WTC11 (cell line): ENCODE data around the gene NPAS1. TPM values are rescaled to one million over a fixed set of nuclear protein-coding genes. Genes with fewer than 3 reads are reported as not detected.

Source experiments
- ATAC-seq: fragments of 200-7000 bp; cut with Tn5 transposase; 2 replicates; pipeline ENCODE4 v1.10.0; 2021; ENCODE audit warnings: mild to moderate bottlenecking, moderate library complexity
- CTCF ChIA-PET: fragments of 300-600 bp; sonication (Branson Sonifier 250); formaldehyde crosslinking; loops from one replicate; lab custom pipeline; 2021; ENCODE audit warnings: antibody characterized with exemption; lab: Charles Lee
- POLR2A ChIA-PET: fragments of 350-600 bp; sonication (Branson Sonifier 250); formaldehyde crosslinking; loops from one replicate; lab custom pipeline; 2021; ENCODE audit warnings: antibody characterized with exemption; lab: Charles Lee
- DNase-seq: peaks from one replicate; pipeline ENCODE4 v3.0.0; 2021; ENCODE audit warnings: low spot score
- H3K27ac Mint-ChIP-seq: 2 replicates; pipeline ENCODE4 v1.8.0; 2021; ENCODE audit warnings: mixed read lengths
- H3K27me3 Mint-ChIP-seq: 2 replicates; pipeline ENCODE4 v1.8.0; 2021; ENCODE audit warnings: low read depth, mild to moderate bottlenecking, moderate library complexity, mixed read lengths
- H3K36me3 Mint-ChIP-seq: 2 replicates; pipeline ENCODE4 v1.8.0; 2021; ENCODE audit warnings: mixed read lengths
- H3K4me1 Mint-ChIP-seq: 2 replicates; pipeline ENCODE4 v1.8.0; 2022; ENCODE audit warnings: mixed read lengths
- H3K4me3 Mint-ChIP-seq: 2 replicates; pipeline ENCODE4 v1.8.0; 2021; ENCODE audit warnings: mild to moderate bottlenecking, moderate library complexity, mixed read lengths
- H3K9me3 Mint-ChIP-seq: 2 replicates; pipeline ENCODE4 v1.8.0; 2021; ENCODE audit warnings: mixed read lengths
- ATF2 ChIP-seq: sonication (generic); formaldehyde crosslinking; IDR thresholded peaks from 2 replicates; pipeline ENCODE4 v1.8.1; 2022; ENCODE audit warnings: low read depth, missing genetic modification reagents, borderline replicate concordance
- EMX1 ChIP-seq: fragments of 250-450 bp; sonication (Bioruptor Pico); IDR thresholded peaks from 2 replicates; pipeline ENCODE4 v1.8.0; 2021; ENCODE audit warnings: mild to moderate bottlenecking
- FOXP1 ChIP-seq: sonication (generic); formaldehyde crosslinking; IDR thresholded peaks from 2 replicates; pipeline ENCODE4 v1.8.0; 2022; ENCODE audit warnings: missing genetic modification reagents, mild to moderate bottlenecking, moderate library complexity, borderline replicate concordance
- GTF2I ChIP-seq: fragments of 250-450 bp; sonication (Bioruptor Pico); conservative IDR thresholded peaks from 2 replicates; pipeline ENCODE4 v1.4.0; 2021; ENCODE audit warnings: mild to moderate bottlenecking
- MYBL2 ChIP-seq: sonication (generic); formaldehyde crosslinking; IDR thresholded peaks from 2 replicates; pipeline ENCODE4 v1.8.1; 2023; ENCODE audit warnings: mild to moderate bottlenecking, moderate library complexity, missing genetic modification reagents
- NFYB ChIP-seq: sonication (generic); formaldehyde crosslinking; conservative IDR thresholded peaks from 2 replicates; pipeline ENCODE4 v1.8.0; 2022; ENCODE audit warnings: low read depth, missing genetic modification reagents
- NR2C2 ChIP-seq: sonication (generic); formaldehyde crosslinking; IDR thresholded peaks from 2 replicates; pipeline ENCODE4 v1.8.0; 2022; ENCODE audit warnings: mild to moderate bottlenecking, missing genetic modification reagents
- NR3C1 ChIP-seq: sonication (generic); formaldehyde crosslinking; conservative IDR thresholded peaks from 2 replicates; pipeline ENCODE4 v1.8.1; 2023; ENCODE audit warnings: low read depth, mild to moderate bottlenecking, missing genetic modification reagents
- RELA ChIP-seq: sonication (generic); formaldehyde crosslinking; IDR thresholded peaks from 2 replicates; pipeline ENCODE4 v1.8.1; 2022; ENCODE audit warnings: missing genetic modification reagents, mild to moderate bottlenecking, borderline replicate concordance
- ZBTB21 ChIP-seq: sonication (generic); formaldehyde crosslinking; IDR thresholded peaks from 2 replicates; pipeline ENCODE4 v1.8.1; 2023; ENCODE audit warnings: mild to moderate bottlenecking, missing genetic modification reagents, borderline replicate concordance
- ZNF121 ChIP-seq: sonication (generic); formaldehyde crosslinking; IDR thresholded peaks from 2 replicates; pipeline ENCODE4 v1.8.0; 2023; ENCODE audit warnings: missing genetic modification reagents
- ZNF138 ChIP-seq: sonication (generic); formaldehyde crosslinking; conservative IDR thresholded peaks from 2 replicates; pipeline ENCODE4 v1.8.1; 2022; ENCODE audit warnings: mild to moderate bottlenecking, moderate library complexity, missing genetic modification reagents
- total RNA-seq: library from RNA; stranded (reverse); gene quantifications from 3 replicates; pipeline ENCODE4 v1.2.3, GENCODE V29; 2021
- TF ChIP-seq, protein P1 (sequence below): sonication (generic); formaldehyde crosslinking; IDR thresholded peaks from 2 replicates; pipeline ENCODE4 v1.8.1; 2023; ENCODE audit warnings: mild to moderate bottlenecking, moderate library complexity, missing genetic modification reagents
- TF ChIP-seq, protein P2 (sequence below): sonication (generic); formaldehyde crosslinking; conservative IDR thresholded peaks from 2 replicates; pipeline ENCODE4 v1.8.1; 2022; ENCODE audit warnings: mild to moderate bottlenecking, missing genetic modification reagents
- TF ChIP-seq, protein P3 (sequence below): fragments of 250-450 bp; sonication (Bioruptor Pico); IDR thresholded peaks from 2 replicates; pipeline ENCODE4 v1.8.0; 2021; ENCODE audit warnings: mild to moderate bottlenecking
- TF ChIP-seq, protein P4 (sequence below): sonication (generic); formaldehyde crosslinking; IDR thresholded peaks from 2 replicates; pipeline ENCODE4 v1.8.1; 2023; ENCODE audit warnings: mild to moderate bottlenecking, missing genetic modification reagents, borderline replicate concordance
- TF ChIP-seq, protein P5 (sequence below): fragments of 250-450 bp; sonication (Bioruptor Pico); IDR thresholded peaks from 2 replicates; pipeline ENCODE4 v2.1.2; 2022; ENCODE audit warnings: mild to moderate bottlenecking, moderate library complexity

Gene NPAS1
- total RNA-seq, 1 experiment from 2014 or later: 6.8 TPM

DNA sequence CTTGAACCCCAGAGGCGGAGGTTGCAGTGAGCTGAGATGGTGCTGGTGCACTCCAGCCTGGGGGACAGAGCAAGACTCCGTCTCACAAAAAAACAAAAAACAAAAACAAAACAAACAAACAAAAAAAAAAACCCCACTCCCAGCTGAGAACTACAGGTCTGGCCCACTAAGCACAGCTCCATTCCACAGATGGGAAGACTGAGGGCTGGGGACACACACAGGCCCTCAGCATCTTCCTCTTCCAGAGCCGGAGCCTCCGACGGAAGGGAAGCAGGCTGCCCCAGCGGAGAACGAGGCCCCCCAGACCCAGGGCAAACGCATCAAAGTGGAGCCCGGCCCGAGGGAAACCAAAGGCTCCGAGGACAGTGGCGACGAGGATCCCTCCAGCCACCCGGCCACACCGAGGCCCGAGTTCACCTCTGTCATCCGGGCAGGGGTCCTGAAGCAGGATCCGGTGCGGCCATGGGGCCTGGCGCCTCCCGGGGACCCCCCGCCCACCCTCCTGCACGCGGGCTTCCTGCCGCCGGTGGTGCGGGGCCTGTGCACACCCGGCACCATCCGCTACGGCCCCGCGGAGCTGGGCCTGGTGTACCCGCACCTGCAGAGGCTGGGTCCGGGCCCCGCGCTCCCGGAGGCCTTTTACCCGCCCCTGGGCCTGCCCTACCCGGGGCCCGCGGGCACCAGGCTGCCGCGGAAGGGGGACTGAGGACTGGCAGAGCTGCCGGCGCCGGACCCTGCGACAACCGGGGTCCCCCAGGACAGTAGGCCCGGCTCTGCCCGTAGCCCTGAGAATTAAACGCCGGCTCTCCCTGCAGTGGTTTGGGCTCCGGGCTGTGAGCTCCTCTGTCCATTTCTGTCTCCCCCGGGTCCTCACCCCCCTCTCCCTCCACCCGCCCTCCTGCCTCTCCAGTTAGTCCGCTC is 25.6 kb downstream of the NPAS1 start (continued):
- TF ChIP-seq, protein P1, sequence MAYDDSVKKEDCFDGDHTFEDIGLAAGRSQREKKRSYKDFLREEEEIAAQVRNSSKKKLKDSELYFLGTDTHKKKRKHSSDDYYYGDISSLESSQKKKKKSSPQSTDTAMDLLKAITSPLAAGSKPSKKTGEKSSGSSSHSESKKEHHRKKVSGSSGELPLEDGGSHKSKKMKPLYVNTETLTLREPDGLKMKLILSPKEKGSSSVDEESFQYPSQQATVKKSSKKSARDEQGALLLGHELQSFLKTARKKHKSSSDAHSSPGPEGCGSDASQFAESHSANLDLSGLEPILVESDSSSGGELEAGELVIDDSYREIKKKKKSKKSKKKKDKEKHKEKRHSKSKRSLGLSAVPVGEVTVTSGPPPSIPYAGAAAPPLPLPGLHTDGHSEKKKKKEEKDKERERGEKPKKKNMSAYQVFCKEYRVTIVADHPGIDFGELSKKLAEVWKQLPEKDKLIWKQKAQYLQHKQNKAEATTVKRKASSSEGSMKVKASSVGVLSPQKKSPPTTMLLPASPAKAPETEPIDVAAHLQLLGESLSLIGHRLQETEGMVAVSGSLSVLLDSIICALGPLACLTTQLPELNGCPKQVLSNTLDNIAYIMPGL (CRISPR knock-in tag): no peak

DNA sequence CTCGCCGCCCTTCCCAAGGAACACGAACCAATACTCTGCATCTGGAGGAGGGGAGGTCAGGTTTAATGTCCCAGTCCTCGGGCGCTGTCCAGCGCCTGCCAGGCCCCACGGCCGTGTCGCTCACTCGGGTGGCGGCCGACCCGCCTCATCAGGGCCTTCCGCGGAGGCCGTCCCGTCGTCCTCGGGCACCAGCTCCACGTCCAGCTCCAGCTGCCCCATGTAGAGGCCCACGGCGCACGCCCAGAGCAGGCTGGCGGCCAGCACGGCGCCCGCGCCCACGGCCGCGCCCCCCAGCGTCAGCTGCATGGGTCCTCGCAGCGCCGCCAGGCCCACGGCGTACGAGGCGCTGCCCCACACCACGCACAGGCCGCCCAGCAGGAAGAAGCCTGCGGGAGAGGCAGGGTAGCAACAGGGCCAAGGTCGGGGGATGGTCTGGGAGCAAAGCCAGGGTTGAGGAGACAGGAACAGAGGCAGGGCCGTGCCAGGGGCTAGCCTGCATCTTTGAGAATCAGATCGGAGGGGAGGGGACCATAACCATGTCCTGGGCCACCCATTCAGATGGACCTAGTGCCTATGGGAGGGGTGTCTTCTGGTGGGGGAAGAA is 26.3 kb downstream of the NPAS1 start:
- Mint-ChIP-seq H3K27ac (no peak overlapping the region), H3K9me3 (no peaks in the 10 kb centered on the region), H3K4me1 (peaks cover 14% of the 10 kb centered on the region), H3K36me3 (no peaks in the 10 kb centered on the region), H3K27me3 (no peaks in the 10 kb centered on the region), H3K4me3 (no peak overlapping the region)
- TF ChIP-seq MYBL2 (CRISPR knock-in tag): no peak
- no peak for TF ChIP-seq FOXP1 (CRISPR knock-in tag)
- TF ChIP-seq, protein P2, sequence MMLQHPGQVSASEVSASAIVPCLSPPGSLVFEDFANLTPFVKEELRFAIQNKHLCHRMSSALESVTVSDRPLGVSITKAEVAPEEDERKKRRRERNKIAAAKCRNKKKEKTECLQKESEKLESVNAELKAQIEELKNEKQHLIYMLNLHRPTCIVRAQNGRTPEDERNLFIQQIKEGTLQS (CRISPR knock-in tag): no peak
- ChIA-PET POLR2A (no interaction called here), CTCF (interaction anchor here (1.0 kb wide), 1 partner anchor 33 kb away, joined by 3 read pairs; no protein-coding TSS in a partner anchor)
- no peak for DNase-seq
- ATAC-seq: no peak

- CTCF ChIA-PET: interaction anchor here (0.6 to 1.5 kb wide), 12 partner anchors 9 to 197 kb away, joined by 3 to 11 read pairs (median 5); partner anchors contain the start of genes SAE1 and ZC3H4
- no peaks in the 10 kb centered on the region for H3K9me3 Mint-ChIP-seq
Measured at GRCh38 chr19:47047272-47047762, 27.7 kb downstream of the NPAS1 start.

More at GRCh38 chr19:47047272-47047762, 27.7 kb downstream of the NPAS1 start:
- H3K36me3 Mint-ChIP-seq: no peaks in the 10 kb centered on the region
- no peak for TF ChIP-seq ATF2 (CRISPR knock-in tag)
- TF ChIP-seq, protein P3, sequence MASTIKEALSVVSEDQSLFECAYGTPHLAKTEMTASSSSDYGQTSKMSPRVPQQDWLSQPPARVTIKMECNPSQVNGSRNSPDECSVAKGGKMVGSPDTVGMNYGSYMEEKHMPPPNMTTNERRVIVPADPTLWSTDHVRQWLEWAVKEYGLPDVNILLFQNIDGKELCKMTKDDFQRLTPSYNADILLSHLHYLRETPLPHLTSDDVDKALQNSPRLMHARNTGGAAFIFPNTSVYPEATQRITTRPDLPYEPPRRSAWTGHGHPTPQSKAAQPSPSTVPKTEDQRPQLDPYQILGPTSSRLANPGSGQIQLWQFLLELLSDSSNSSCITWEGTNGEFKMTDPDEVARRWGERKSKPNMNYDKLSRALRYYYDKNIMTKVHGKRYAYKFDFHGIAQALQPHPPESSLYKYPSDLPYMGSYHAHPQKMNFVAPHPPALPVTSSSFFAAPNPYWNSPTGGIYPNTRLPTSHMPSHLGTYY (CRISPR knock-in tag): no peak
- peak; percentile 54; the same call in 1 of the 2 replicates for TF ChIP-seq GTF2I (CRISPR knock-in tag)
- no peak for TF ChIP-seq NFYB (CRISPR knock-in tag)
- TF ChIP-seq ZNF138 (CRISPR knock-in tag): no peak
- TF ChIP-seq, protein P4, sequence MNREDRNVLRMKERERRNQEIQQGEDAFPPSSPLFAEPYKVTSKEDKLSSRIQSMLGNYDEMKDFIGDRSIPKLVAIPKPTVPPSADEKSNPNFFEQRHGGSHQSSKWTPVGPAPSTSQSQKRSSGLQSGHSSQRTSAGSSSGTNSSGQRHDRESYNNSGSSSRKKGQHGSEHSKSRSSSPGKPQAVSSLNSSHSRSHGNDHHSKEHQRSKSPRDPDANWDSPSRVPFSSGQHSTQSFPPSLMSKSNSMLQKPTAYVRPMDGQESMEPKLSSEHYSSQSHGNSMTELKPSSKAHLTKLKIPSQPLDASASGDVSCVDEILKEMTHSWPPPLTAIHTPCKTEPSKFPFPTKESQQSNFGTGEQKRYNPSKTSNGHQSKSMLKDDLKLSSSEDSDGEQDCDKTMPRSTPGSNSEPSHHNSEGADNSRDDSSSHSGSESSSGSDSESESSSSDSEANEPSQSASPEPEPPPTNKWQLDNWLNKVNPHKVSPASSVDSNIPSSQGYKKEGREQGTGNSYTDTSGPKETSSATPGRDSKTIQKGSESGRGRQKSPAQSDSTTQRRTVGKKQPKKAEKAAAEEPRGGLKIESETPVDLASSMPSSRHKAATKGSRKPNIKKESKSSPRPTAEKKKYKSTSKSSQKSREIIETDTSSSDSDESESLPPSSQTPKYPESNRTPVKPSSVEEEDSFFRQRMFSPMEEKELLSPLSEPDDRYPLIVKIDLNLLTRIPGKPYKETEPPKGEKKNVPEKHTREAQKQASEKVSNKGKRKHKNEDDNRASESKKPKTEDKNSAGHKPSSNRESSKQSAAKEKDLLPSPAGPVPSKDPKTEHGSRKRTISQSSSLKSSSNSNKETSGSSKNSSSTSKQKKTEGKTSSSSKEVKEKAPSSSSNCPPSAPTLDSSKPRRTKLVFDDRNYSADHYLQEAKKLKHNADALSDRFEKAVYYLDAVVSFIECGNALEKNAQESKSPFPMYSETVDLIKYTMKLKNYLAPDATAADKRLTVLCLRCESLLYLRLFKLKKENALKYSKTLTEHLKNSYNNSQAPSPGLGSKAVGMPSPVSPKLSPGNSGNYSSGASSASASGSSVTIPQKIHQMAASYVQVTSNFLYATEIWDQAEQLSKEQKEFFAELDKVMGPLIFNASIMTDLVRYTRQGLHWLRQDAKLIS: no peak
- TF ChIP-seq EMX1: no peak
- TF ChIP-seq ZBTB21 (CRISPR knock-in tag): no peak
- no peak for TF ChIP-seq NR3C1 (CRISPR knock-in tag)
- TF ChIP-seq RELA: no peak
- TF ChIP-seq, protein P5, sequence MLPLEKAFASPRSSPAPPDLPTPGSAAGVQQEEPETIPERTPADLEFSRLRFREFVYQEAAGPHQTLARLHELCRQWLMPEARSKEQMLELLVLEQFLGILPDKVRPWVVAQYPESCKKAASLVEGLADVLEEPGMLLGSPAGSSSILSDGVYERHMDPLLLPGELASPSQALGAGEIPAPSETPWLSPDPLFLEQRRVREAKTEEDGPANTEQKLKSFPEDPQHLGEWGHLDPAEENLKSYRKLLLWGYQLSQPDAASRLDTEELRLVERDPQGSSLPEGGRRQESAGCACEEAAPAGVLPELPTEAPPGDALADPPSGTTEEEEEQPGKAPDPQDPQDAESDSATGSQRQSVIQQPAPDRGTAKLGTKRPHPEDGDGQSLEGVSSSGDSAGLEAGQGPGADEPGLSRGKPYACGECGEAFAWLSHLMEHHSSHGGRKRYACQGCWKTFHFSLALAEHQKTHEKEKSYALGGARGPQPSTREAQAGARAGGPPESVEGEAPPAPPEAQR: no peak
- TF ChIP-seq ZNF121 (CRISPR knock-in tag): peak; percentile 76
- TF ChIP-seq NR2C2: no peak
- TF ChIP-seq, all 79 proteins: peak for 2
- H3K27ac Mint-ChIP-seq: peak overlapping the region; percentile 84
- H3K4me3 Mint-ChIP-seq: peak overlapping the region; percentile 97
- H3K27me3 Mint-ChIP-seq: peaks cover 3% of the 10 kb centered on the region
- POLR2A ChIA-PET: interaction anchor here (0.6 to 1.1 kb wide), 7 partner anchors 11 to 315 kb away, joined by 3 to 7 read pairs (median 4); partner anchors contain the start of genes DHX34 and ZC3H4
- no peak for DNase-seq
- ATAC-seq: no peak
- H3K4me1 Mint-ChIP-seq: peaks cover 14% of the 10 kb centered on the region
